SHP77 (cell line): ENCODE data around the gene CENPB.

ENCODE experiments used
- DNase-seq, 2 experiments: peaks; one replicate each; lab custom pipeline; 2025; lab: John Stamatoyannopoulos, UW

Gene CENPB

DNA sequence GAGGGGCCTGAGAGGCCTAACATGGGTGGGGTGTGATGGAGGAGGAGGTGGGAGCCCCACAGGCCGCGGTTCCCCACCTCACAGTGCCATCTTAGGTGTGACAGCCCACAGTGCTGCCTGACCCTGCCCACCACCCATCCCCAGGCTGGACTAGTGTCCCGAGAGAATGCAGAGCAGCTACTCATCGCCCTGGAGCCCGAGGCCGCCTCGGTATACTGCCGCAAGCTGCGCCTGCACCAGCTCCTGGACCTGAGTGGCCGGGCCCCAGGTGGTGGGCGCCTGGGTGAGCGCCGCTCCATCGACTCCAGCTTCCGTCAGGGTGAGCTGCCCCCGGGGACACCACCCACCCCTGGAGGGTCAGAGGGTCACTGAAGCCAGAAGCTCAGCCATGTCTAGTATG lies 38.5 kb downstream of the CENPB start:
- no peak for DNase-seq

DNA sequence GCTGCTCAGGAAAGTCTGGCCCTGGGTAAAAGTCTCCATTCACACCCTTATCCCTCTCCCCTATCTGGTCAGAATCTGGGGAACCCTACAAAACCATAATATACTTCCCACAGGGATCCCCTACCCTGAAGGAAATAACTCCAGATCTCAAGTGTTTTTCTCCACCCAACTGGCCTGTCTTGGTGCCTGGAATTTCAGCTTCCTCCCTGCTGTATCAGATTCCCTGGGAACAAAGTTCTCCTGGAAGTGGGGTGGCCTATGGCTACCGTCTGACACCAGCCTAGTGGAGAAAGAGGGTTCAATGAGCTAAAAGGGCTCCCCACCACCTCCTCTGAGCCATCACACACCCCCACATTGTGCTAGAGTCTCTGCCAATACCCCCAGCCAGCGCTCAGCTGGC lies 39.1 kb downstream of the CENPB start:
- no peak for DNase-seq

DNA sequence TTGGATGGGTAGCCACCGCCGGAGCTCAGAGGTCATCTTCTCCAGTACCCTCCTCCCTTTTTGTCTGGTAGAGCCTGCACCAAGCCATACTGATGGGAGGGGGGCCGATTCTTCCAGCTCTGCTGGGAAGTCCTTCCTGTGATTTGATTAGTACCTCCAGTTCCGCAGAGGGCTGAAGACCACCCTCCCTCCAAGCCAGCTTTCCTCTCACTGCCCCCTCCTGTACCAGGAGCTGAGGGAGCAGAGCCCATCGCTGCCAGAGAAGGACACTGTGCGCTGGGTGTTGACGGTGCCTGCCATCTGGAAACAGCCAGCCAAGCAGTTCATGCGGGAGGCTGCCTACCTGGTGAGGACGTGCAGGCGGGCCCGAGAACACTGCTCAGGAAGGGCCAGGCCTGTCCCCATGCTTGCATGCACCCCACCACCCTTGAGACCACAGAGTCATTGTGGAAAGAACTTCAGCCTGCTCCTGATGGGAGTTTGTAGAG lies 40.8 kb downstream of the CENPB start:
- DNase-seq: no peak

DNA sequence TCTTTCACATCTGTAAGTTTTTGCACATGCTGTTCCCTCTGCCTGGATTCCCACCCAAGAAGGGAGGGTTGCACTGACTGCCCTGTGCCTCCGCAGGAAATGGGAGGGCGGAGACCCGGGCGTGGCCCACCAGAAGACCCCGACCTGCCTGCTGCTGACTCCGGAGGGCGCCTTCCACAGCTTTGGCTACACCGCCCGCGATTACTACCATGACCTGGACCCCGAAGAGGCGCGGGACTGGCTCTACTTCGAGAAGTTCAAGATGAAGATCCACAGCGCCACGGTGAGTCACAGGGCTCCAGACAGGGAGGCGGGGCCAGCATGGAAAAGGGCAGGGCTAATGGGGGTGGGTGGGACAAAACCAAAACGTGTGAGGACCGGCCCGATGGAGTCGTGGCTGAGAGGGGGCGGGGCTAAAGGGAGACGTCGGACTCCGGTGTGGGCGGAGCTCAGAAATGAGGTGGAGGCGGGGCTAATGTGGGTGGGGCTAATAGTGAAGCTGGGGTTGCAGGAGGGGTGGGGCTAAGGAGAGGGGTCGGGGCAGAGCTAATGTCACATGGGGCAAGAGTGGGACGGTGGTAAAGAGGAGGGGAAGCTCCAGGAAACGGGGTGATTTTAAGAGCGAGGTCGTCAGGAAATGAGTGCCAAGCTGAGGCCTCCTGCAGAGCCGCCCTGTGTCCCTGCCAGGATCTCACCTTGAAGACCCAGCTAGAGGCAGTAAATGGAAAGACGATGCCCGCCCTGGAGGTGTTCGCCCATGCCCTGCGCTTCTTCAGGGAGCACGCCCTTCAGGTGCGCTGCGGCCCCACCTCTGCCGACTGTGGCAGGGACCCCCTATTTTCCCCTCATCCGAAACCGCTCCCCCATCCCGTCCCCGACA lies 41.5 kb downstream of the CENPB start:
- DNase-seq: peak in 1 of 2 experiments; percentile 26

DNA sequence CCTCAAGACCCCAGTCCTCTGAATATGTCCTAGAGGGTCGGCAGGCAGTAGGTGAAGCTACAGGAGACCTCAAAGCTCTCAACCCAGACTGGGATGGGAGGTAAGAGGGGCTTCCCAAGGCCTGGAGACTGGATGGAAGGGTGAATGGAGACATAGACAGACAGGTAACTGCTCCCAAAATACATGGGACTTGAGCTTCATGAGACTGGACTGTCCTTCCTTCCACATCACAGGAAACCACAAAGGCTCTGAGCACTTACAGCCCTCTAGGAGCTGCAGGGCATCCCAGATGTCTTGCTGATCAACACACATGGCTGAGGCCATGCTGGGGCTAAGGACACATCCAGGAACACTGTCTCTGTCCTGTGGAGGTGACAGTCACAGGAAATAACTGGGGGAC lies 42.5 kb downstream of the CENPB start:
- DNase-seq: no peak

DNA sequence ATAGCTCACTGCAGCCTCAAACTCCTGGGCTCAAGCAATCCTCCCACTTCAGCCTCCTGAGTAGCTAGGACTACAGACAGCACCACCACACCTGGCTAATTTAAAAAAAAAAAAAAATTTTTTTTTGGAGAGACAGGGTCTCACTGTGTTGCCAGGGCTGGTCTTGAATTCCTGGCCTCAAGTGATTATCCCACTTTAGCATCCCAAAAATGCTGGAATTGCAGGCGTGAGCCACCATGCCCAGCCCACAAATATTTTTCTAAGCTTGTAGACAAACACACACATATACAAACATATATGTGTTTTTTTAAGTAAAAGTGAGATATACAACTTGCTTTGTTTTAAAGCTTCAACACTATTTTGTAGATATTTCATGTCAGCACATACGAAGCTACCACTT lies 43.3 kb downstream of the CENPB start:
- DNase-seq: no peak

DNA sequence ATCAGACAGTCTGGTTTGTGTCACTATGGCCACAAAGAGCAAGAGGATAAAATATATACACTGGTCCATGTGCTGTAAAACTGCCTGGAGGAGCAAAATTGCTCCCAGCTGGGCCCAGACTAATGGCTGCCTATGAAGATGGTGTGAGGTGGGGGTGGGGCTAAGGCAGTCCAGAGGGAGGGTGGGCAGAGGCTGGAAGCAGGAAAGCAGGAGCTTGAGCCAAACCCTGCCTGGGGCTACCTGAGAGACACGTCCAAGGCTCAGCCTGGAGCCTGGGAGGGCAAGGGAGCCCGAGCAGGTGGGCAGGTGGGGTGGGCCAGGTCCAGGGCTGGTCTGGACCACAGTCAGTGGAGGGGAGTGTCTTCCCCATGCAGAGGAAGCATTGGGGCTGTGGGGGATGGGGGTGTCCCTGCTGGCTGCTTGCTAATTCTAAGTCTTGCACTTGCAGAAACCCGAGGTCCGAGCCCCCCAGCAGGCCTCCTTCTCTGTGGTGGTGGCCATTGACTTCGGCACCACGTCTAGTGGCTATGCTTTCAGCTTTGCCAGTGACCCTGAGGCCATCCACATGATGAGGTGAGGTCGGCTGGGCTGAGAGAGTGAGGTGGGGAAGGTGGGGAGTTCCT lies 44.6 kb downstream of the CENPB start:
- no peak for DNase-seq

DNA sequence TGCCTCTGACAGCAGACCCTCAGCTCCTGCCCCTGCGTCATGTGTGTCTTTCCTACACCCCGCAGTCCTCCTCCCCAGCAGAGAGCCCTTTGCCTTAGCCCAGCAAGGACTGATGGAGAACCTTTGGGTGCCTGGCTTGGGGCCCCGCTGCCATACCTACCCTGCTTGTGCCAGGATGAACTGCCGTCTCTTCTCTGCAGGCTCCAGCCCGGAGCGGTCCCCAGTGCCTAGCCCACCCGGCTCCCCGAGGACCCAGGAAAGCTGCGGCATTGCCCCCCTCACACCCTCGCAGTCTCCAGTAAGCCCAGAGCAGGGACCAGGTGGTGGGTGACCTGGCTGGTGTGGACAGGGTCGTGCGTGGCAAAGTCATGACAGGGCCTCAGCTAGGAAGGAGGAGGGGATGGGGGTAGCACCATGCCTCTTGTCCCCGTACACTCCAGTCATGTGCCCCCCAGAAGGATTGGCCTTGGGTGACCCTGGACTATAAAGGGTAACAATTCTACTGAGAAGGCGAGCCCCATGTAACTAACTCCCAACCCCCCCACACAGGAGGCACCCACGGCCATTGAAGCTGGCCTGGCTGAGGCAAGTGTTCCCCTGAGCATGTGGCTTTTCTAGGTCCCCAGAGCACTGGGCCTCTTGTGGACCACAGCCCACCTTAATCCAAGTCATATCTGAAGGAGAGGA lies 45.8 kb downstream of the CENPB start:
- DNase-seq: no peak

DNA sequence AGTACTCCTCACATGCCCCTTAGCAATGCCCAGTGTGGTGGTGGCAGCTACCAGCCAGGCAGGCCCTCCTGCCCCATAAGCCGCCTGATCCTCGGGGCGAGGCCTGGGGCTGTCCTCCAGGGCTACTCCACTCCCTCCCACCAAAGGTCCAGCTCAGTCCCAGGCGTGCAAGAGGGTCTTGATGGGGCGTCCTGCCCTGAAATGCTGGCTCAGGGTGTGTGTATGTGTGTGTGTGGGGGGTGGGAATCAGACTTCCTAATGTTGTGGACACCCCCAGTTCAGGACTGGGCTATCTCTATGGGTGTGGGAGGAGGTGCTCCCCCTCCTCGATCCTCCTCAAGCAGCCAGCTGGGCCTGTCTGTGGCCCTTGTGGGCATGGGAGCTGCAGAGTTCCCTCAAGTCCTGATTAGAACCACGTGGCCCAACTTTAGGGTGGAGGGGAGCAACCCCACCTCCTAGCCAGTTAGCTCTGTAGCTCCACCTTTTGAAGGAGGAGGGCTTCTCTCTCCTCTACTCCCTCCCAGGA lies 46.6 kb downstream of the CENPB start:
- DNase-seq: no peak

DNA sequence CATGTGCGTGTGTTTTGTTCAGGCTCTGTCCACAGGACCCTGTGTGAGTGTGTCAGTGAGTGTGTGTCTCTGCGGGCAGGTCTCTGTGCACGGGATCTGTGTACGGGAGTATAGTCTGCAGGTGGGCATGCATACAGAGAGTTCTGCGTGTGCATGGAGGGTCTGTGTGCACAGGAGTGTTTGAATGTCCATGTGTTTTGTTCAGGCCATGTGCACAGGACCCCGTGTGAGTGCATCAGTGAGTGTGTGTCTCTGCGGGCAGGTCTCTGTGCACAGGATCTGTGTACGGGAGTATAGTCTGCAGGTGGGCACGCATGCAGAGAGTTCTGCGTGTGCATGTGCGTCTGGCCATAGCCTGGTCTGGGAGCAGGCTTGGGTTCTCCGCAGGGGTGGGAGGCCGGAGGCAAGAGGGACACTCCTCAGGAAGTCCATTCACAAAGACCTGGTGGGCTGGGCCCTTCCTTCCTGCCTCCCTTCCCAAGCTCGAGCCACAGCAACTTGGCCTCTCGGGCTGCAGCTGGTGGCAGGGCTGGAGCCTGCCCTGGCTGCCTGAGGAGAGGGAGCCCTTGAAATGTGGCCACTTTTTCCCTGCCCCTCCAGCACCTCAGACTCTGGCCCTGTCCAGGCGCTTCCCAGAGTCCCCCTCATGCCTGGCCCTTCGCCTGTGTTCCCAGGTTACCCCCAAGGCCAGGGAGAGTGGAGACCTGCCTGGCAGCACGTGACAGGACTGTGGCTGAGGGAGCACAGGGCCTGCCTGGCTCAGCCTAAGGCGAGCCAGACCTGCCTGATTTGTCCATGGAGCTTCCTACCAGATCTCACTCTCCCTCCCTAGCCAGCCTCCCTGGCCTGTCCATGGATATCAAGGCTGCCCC lies 47.2 kb downstream of the CENPB start:
- DNase-seq: no peak

DNA sequence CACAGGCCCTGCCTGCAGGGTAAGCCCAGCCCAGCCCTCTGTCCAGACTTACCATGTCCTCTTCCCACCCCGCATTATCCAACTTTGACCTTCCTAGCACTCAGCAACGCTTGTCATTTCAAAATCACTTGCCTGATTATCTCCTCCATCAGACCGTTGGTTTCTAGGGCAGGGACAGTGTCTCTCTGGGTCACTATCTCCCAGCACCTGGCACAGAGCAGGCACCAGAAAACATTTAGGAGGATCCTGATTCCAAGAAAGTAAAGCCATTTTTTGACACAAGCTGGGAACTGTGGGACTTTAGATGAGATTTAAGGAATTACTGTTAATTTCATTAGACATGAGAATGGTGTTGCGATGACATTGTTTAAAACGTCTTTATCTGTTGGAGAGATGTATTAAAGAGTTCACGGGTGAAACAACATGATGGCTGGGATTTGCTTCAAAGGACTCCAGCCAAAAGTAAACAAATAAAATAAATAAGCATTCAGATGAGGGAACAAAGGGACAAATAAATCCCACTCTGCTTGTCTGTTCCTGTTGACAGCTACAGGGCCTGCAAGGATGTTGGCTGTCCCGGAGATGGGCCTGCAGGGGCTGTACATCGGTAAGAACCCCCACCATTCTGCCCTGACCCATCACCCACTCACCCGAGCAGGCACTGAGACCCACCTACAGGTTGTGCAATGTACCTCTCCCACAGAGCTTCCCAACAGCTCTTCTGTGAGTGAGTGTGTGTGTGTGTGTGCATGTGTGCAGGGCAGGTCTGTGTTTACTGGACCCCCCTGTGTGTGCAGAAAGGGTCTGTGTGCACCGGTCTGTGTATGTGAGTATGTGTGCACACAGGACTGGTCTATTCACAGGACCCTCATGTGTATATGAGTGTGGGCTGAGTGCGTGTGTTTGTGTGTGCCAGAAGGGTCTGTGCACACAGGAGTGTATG lies 48.2 kb downstream of the CENPB start:
- DNase-seq: no peak

DNA sequence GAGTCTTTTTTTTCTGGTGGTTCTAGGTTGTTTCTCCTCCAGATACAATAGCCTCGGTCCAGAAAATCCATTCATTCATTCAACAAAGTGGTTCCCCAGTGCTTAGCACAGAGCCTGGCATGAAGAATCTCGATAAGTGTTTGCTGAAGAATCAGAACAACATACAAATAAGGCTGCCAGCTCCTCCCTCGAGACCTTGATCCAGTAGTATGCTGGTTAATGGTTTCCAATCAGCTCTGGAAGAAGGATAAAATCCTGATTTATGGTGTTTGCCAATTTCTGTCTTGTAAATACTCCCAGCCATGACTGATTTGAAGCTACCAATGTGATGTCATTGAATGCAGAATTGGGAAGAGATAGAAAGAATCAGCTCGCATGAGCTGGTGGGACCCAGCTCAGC lies 50.8 kb downstream of the CENPB start:
- DNase-seq: no peak

DNA sequence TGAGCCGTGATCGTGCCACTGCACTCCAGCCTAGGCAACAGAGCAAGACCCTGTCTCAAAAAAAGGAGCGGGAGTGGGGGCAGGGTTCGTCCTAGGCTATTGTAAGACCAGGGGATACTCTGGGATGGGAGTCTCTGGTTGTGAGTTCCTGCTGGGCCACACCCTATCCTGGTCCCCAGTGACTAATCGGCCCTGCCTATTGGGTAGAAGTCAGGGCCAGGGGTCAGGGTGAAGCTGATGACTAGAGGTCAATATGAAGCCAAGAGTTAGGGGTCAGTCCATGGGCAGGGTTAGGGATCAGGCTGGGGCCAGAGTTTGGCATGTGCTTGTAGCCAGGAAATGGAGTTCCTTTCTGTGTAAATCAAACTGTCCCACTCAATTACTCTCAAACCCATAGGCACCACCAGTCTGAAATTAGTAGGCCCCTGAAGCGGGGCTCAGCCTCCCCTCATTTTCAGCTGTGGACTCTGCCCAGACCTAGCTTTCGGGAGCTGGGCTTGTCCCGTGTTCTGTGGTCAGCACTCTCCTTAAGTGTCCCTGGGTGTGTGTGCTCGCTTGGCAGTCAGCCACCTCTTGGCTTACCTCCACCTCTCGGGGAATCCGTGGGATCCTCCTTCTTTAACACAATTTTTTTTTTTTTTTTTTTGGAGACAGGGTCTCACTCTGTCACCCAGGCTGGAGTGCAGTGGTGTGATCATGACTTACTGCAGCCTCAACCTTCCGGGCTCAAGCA lies 52.3 kb downstream of the CENPB start:
- DNase-seq: no peak
